MCF 10A (cell line): ENCODE results near the gene FCER2. TPM values are rescaled to one million over a fixed set of nuclear protein-coding genes. Genes with fewer than 3 reads are reported as not detected.

Experiments used
- BruUV-seq: library from RNA; stranded (reverse); fragments of 400-500 nt; replicated peaks from 2 replicates; lab custom pipeline; 2021; lab: Mats Ljungman, UMichigan
- CTCF ChIA-PET: fragments of 300-600 bp; sonication (Branson Sonifier 250); formaldehyde crosslinking; extraction: SDS; loops from one replicate; lab custom pipeline; 2021; ENCODE audit warnings: antibody characterized with exemption, inconsistent platforms; lab: Yijun Ruan, JAX
- POLR2A ChIA-PET: fragments of 300-600, 350-650 bp; sonication (Branson Sonifier 250); formaldehyde crosslinking; extraction: SDS; loops from one replicate; lab custom pipeline; 2020; ENCODE audit warnings: antibody characterized with exemption, inconsistent platforms; lab: Yijun Ruan, JAX
- DNase-seq: peaks from one replicate; pipeline ENCODE4 v3.0.0-alpha.2; 2018; ENCODE audit not compliant: unreplicated experiment
- H3K27ac Mint-ChIP-seq: one replicate; pipeline ENCODE4 v1.8.0; 2022; ENCODE audit warnings: mild to moderate bottlenecking, low read depth, mixed read lengths; ENCODE audit not compliant: unreplicated experiment
- H3K27me3 Mint-ChIP-seq: one replicate; pipeline ENCODE4 v1.8.0; 2022; ENCODE audit warnings: mixed read lengths; ENCODE audit not compliant: insufficient read depth, unreplicated experiment
- H3K36me3 Mint-ChIP-seq: one replicate; pipeline ENCODE4 v1.8.0; 2022; ENCODE audit warnings: mild to moderate bottlenecking, moderate library complexity, mixed read lengths; ENCODE audit not compliant: insufficient read depth, unreplicated experiment
- H3K4me1 Mint-ChIP-seq: one replicate; pipeline ENCODE4 v1.8.0; 2022; ENCODE audit warnings: mixed read lengths; ENCODE audit not compliant: insufficient read depth, unreplicated experiment
- H3K4me3 Mint-ChIP-seq: one replicate; pipeline ENCODE4 v1.8.0; 2022; ENCODE audit warnings: mild to moderate bottlenecking, moderate library complexity, mixed read lengths; ENCODE audit not compliant: unreplicated experiment
- H3K9me3 Mint-ChIP-seq: one replicate; pipeline ENCODE4 v1.8.0; 2022; ENCODE audit warnings: mixed read lengths; ENCODE audit not compliant: unreplicated experiment
- CTCF ChIP-seq: fragments of 200-600 bp; IDR thresholded peaks from one replicate; pipeline ENCODE4 v1.8.0; 2022; ENCODE audit warnings: antibody characterized with exemption, mild to moderate bottlenecking; ENCODE audit not compliant: unreplicated experiment
- intact Hi-C: fragments of 100-400 bp; cut with micrococcal nuclease; formaldehyde crosslinking; loops from 2 replicates; pipeline ENCODE4 v1.14.1; 2022
- total RNA-seq: library from RNA; stranded (reverse); gene quantifications from 2 replicates; pipeline ENCODE4 v1.2.3, GENCODE V29; 2022

Gene FCER2
- total RNA-seq, 1 experiment from 2014 or later, result not detected

DNA sequence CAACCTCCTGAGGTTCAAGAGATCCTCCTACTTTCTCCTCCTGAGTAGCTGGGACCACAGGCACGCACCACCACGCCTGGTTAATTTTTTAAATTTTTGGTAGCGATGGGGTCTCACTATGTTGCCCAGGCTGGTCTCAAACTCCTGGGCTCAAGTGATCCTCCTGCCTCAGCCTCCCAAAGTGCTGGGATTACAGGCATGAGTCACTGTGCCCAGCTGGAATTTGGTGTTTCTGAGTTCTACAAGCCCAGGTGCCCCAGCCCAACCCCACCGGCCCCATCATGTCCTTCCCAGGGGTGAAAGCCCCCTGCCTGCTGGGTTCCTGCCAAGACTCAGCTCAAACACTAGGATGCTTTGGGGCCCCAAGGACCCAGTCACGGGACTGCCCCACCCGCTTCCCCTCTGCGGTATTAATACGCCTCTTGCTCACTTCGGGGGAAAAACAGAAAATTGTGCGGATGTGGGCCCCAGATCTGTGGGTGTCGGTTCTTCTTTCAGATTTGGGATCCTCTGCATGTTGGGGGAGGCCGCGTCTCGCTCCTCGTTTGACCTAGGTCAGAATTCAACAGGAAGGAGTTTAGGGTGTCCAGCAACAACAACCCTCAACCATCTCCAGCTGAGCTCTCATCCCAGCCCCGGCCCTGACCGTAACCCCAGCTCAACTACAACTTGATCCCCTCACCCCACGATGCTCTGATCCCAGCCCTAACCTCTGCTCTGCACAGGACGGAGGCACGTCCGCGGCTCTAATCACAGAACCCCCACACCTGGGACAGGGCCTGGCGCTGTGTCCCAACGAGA lies 3.7 kb upstream of the FCER2 start:
- peaks cover 38% of the 10 kb centered on the region for H3K27me3 Mint-ChIP-seq
- H3K9me3 Mint-ChIP-seq, result no peaks in the 10 kb centered on the region
- no peaks in the 10 kb centered on the region for H3K4me1 Mint-ChIP-seq
- no TSS peak for BruUV-seq
- POLR2A ChIA-PET, result no interaction called here
- TF ChIP-seq CTCF, result no peak
- H3K27ac Mint-ChIP-seq, result no peak overlapping the region
- DNase-seq, result no peak
- intact Hi-C loops, result no loop called here
- CTCF ChIA-PET, result interaction anchor here (0.6 to 0.7 kb wide), 2 partner anchors 25 to 339 kb away, joined by 3 read pairs; partner anchors contain the start of gene TRAPPC5
- H3K36me3 Mint-ChIP-seq, result no peaks in the 10 kb centered on the region
- H3K4me3 Mint-ChIP-seq, result no peak overlapping the region

DNA sequence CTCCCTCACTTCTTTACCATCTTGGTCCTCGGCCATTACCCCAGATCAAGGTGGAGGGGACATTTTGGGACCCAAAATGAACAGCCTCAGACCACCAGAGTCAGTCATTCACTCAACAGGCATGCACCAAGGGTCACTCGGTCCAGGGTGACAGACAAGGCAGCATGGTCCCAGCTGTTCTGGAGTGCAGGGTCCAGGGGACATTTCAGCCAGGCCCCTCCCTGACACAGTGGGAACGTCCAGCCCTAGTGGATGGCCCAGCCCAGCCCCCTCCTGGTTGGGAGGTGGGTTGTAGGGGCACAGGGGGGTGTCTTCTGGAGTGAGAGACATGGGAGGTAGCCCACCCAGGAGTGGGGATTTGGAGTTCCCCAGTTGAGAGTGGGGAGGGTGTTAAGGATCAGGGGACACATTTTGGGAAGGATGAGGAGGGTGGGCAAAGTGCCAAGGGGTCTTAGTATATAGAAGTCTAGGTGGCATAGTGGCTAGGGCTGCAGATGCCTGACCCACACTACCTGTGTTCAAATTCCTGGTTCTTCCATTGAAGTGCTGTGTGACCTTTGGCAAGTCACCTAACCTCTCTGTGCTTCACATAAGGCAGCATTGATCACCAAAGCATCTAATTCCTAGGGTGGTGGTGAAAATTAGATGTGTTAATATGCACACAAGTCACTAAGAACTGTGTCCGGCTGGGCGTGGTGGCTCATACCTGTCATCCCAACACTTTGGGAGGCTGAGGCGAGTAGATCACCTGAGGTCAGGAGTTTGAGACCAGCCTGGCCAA lies 2.5 kb upstream of the FCER2 start:
- intact Hi-C loops, result no loop called here
- no peak for DNase-seq
- H3K27me3 Mint-ChIP-seq, result peaks cover 34% of the 10 kb centered on the region
- no peak overlapping the region for H3K27ac Mint-ChIP-seq
- peaks cover 3% of the 10 kb centered on the region for H3K4me1 Mint-ChIP-seq
- H3K36me3 Mint-ChIP-seq, result no peaks in the 10 kb centered on the region
- ChIA-PET CTCF (no interaction called here), POLR2A (no interaction called here)
- no peaks in the 10 kb centered on the region for H3K9me3 Mint-ChIP-seq
- BruUV-seq, result no TSS peak
- TF ChIP-seq CTCF, result no peak
- no peak overlapping the region for H3K4me3 Mint-ChIP-seq

DNA sequence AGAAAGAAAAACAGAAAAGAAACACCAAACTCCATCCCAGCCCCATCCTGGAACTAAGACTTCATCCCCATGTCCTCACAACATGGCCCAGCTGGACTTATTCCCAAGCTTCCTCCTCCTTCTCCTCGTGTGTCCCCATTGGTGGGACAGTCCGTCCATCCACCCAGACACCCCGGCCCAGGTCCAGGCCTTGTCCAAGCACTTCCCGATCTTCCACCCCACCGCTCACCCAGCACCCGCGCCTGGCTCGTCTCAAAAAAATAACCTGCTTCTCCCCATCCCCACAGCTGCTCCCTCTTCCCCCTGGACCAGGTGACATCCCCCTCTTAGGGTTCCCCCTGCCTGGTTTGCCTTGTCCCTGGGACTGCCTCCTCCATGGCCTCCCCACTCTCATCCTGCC lies 1.4 kb upstream of the FCER2 start:
- ChIA-PET CTCF (interaction anchor here (0.6 to 0.7 kb wide), 2 partner anchors 79 to 1283 kb away, joined by 3 read pairs; no protein-coding TSS in a partner anchor), POLR2A (no interaction called here)
- intact Hi-C loops, result no loop called here
- H3K36me3 Mint-ChIP-seq, result no peaks in the 10 kb centered on the region
- H3K9me3 Mint-ChIP-seq, result no peaks in the 10 kb centered on the region
- H3K4me1 Mint-ChIP-seq, result peaks cover 10% of the 10 kb centered on the region
- no TSS peak for BruUV-seq
- no peak for TF ChIP-seq CTCF
- no peak overlapping the region for H3K4me3 Mint-ChIP-seq
- H3K27me3 Mint-ChIP-seq, result peaks cover 40% of the 10 kb centered on the region
- no peak overlapping the region for H3K27ac Mint-ChIP-seq
- DNase-seq, result no peak

DNA sequence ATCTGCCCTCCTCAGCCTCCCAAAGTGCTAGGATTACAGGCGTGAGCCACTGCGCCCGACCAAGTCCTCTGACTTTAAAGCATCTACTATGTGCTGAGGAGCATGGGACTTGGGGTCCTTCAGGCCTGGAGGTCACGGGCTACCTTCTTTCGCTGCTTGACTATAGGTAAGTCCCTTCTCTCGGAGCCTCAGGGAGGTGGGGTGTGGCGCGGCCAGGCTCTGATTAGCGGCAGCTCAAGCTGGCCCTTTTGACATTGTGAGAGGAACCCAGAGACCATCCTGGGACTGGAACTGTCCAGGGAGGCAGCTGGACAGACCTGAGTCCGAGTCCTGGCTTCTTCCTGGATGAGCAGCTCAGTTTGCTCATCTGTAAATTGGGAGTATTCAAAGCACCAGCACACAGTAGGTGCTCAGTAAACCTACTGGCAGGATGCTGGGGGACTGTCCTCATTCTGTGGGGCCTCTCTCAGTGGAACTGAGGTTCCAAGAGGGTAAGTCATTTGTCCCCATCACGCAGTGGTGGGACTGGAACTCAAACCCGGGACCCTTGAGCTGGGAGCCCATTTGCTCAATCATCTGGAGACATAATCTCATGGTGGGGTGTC lies 780 bp downstream of the FCER2 start:
- Mint-ChIP-seq H3K27me3 (peaks cover 62% of the 10 kb centered on the region), H3K4me3 (no peak overlapping the region), H3K27ac (no peak overlapping the region), H3K36me3 (peaks cover 6% of the 10 kb centered on the region), H3K4me1 (peaks cover 10% of the 10 kb centered on the region), H3K9me3 (no peaks in the 10 kb centered on the region)
- ChIA-PET CTCF (interaction anchor here (0.6 to 0.7 kb wide), 2 partner anchors 68 to 151 kb away, joined by 3 to 4 read pairs; partner anchors contain the start of gene PCP2), POLR2A (interaction anchor here (0.5 kb wide), 1 partner anchor 130 kb away, joined by 3 read pairs; no protein-coding TSS in a partner anchor)
- TF ChIP-seq CTCF, result no peak
- BruUV-seq, result no TSS peak
- no peak for DNase-seq
- intact Hi-C loops, result no loop called here
